NCI-H1694 (cell line): ENCODE measurements around the gene AHCY.
"Not testable (repeated sequence)": the region's sequence is repeated elsewhere in the genome, so short reads cannot be mapped to it uniquely, and the experiment has no call there.

Experiments
- DNase-seq: peaks from one replicate; lab custom pipeline; 2025; lab: John Stamatoyannopoulos, UW

AHCY gene

DNA sequence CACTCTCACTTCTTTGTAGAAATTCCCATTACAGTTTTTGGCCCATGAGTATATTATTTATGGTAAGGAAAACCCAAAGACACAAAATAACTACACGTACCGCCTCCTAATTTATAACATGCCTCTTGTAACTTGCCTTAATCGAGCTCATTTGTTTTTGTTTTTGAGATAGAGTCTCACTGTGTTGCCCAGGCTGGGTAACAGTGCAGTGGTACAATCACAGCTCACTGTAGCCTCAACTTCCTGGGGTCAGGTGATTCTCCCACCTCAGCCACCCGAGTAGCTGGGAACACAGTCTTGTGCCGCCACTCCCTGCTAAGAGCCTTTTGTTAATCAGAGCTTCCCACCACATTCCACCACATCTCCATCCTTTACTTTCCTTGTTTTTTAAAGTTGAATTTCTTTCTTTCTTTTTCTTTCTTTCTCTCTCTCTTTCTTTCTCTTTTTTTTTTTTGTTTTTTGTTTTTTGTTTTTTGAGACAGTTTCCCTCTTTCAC, 46.5 kb downstream of the AHCY start:
- DNase-seq = no peak

DNA sequence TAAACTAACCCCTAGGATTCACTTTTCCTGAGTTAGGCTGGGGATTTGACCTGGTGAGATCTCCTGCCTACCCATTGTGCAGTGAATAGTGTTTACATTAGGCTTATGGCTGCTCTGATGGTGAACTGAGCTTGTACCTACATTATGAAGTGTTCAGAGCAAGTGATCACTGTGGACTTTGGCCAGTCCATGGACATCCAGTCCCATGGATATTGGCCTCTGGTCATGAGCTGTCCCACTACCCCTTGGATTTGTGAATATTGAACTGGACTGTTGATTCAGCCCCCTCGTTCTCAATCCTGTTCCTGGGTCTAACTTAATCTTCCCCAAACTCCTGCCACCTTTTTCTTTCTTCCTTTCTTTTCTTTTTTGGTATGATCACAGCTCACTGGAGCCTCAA, 48.2 kb downstream of the AHCY start:
- DNase-seq = no peak

GRCh38 chr20:34252431-34253086, 50.6 kb downstream of the AHCY start:
- DNase-seq = not testable (repeated sequence)

DNA sequence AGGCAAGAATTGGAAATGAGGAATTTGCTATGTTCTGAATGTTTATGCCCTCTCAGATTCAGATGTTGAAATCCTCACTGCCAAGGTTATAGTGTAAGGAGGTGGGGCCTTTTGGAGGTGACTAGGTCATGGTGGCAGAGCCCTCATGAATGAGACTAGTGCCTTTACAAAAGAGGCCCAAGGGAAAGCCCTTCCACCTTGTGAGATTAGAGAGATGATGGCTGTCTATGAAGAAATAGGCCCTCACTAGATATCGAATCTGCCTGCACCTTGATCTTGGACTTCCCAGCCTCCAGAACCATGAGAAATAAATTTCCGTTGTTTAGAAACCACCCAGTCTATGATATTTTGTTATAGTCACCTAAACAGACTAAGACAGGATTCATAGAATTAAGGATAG, 51.5 kb downstream of the AHCY start:
- DNase-seq = no peak

- no peak for DNase-seq
Measured at GRCh38 chr20:34250005-34250404, 53.1 kb downstream of the AHCY start.

DNA sequence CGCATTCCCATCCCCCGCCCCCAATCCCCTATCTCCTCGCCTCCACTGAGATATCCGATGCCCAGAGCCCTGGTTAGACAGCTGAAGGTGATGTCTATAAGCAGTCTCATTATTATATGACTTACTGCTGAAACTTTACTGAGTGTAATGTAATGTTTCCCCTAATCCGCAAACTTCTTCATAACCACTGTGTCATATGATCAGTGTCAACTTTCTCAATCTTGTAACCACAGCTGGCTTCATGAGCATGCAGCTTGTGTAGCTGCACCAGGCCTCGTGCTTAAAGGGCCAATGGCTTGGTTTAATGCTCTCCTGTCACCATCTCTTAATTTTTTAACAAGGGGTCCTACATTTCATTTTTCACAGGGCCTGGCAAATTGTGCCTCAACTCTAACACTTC, 53.9 kb downstream of the AHCY start:
- no peak for DNase-seq

DNA sequence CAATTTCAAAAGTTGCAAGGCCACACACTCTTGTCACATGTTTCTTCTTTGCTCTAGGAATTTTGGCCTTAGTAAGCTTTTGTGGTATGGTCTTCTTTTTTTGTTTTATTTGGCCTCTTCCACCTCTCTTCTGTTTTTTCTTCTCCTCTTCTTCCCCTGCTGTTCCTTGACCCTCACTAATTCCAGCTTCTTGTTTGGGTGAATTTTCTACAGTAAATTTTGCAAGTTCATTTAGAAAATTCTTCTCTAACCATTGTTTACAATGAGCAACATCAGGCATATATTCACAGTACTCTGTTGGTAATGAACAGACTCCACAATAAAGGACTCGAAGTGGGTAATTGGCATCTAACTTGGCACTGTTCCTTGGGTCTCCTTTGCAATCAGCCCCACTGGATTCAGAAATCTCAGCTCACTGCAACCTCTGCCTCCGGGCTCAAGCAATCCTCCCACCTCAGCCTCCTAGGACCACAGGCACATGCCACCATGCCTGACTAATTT, 57.0 kb downstream of the AHCY start:
- no peak for DNase-seq

GRCh38 chr20:34243377-34243776, 59.8 kb downstream of the AHCY start:
- DNase-seq = peak; percentile 34

DNA sequence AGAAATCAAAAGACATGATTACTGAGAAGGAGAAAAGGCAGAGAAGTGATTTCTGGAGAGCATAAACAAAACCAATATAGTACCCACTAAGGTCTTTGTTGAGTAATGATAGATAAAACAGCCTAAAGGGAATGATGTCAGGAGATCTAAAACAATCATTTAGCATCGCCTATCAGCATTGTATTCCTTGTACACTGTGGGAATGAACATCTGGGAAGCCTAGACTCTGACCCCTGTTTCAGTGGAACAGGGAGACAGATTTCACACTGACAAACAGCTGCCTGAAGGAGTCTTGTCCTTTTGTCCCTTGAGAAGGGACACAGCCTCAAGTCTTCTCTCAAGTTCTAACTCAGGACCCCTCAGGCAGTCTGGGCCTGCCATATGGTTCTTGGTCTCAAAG, 60.3 kb downstream of the AHCY start:
- DNase-seq = no peak

DNA sequence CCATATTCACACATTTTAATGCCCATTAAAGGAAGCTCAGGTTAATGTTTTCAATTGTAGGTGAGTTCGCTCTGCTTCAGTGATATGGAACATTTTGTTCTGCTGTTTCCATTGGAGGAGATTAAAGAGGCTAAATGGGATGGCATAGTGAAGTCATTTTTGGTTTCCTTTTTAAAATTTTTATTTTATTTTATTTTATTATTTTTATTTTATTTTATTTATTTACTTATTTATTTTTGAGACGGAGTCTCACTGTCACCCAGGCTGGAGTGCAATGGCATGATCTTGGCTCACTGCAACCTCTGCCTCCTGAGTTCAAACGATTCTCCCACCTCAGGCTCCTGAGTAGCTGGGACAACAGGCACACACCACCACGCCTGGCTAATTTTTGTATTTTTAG, 61.1 kb downstream of the AHCY start:
- not testable (repeated sequence) for DNase-seq

GRCh38 chr20:34240693-34241615, 62.2 kb downstream of the AHCY start, which contains the start of gene ASIP:
Gene ASIP (plus strand): TSS chr20:34241423. CDS start chr20:34260375, 18,952 bp downstream.
- no peak for DNase-seq

DNA sequence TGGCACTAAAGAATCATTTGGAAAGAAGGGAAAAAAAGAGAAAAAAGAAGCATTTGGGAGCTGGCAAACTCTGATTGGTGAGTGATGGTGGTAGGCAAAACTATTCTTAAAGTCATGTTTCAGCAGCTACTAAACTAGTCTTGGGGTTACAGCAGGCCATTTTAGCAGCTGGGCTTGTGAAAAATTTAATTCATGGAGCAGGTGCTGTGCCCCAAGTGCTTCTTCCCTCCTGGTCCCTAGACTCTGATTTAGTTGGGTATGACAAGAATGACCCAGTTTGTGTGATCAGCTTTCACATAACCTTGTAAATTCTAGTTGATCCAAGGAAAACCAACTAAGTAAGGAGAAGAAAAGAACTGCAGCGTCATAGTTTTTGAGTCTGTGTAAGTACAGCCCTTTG, 63.0 kb downstream of the AHCY start:
- DNase-seq = no peak

DNA sequence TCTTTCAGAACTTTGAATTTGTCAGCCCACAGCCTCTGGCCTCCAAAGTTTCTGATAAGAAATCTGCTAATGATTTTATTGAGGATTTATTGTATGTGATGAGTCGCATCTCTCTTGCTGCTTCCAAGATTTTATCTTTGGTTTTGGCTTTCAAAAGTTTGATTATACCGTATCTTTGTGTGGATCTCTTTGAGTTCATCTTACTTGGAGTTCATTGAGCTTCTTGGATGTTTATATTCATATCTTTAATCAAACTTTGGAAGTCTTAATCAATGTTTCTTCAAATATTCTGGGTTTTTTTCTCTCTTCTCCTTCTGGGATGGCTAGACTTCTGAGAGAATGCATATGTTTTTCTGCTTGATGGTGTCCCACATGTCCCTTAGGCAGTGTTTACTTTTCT, 65.2 kb downstream of the AHCY start:
- no peak for DNase-seq

DNA sequence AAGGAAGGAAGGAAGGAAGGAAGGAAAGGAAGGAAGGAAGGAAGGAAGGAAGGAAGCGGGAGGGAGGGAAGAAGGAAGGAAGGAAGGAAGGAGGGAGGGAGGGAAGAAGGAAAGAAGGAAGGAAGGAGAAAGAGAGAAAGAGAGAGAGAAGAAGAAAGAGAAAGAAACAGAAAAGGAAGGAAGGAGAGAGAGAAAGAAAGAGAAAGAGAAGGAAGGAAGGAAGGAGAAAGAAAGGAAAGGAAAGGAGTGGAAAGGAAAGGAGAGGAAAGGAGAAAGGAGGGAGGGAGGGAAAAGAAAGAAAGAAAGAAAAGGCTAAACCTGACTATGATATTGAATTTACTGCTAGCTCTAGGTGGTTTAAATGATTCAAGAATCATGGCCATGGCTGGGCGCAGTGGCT, 67.3 kb downstream of the AHCY start:
- DNase-seq = no peak

GRCh38 chr20:34233687-34234086, 69.5 kb downstream of the AHCY start:
- DNase-seq = no peak

- DNase-seq = no peak
Measured at GRCh38 chr20:34232494-34233087, 70.6 kb downstream of the AHCY start.

DNA sequence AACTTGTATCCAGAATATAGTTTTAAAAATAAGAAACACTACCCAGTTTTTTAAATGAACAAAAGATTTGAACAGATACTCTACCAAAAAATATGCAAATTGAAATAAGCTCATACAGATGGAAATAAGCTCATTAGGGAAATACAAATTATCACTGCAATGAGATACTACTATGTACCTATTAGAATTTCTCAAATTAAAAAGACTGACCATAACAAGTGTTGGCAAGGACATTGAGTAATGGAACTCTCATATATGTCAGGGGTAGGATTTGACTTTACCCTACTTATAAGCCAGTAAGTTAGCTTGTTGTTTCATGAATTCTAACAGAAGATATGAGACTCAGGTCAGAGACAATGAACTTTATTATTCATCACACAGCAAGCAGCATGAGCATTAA, 71.5 kb downstream of the AHCY start:
- DNase-seq = no peak
